WTC11 (cell line): ENCODE results near the gene MAML3. TPM values are rescaled to one million over a fixed set of nuclear protein-coding genes. Genes with fewer than 3 reads are reported as not detected.

Experiments
- ATAC-seq: fragments of 200-7000 bp; cut with Tn5 transposase; 2 replicates; pipeline ENCODE4 v1.10.0; 2021; ENCODE audit warnings: mild to moderate bottlenecking, moderate library complexity
- CTCF ChIA-PET: fragments of 300-600 bp; sonication (Branson Sonifier 250); formaldehyde crosslinking; loops from one replicate; lab custom pipeline; 2021; ENCODE audit warnings: antibody characterized with exemption; lab: Charles Lee
- POLR2A ChIA-PET: fragments of 350-600 bp; sonication (Branson Sonifier 250); formaldehyde crosslinking; loops from one replicate; lab custom pipeline; 2021; ENCODE audit warnings: antibody characterized with exemption; lab: Charles Lee
- DNase-seq: peaks from one replicate; pipeline ENCODE4 v3.0.0; 2021; ENCODE audit warnings: low spot score
- H3K27ac Mint-ChIP-seq: 2 replicates; pipeline ENCODE4 v1.8.0; 2021; ENCODE audit warnings: mixed read lengths
- H3K27me3 Mint-ChIP-seq: 2 replicates; pipeline ENCODE4 v1.8.0; 2021; ENCODE audit warnings: low read depth, mild to moderate bottlenecking, moderate library complexity, mixed read lengths
- H3K36me3 Mint-ChIP-seq: 2 replicates; pipeline ENCODE4 v1.8.0; 2021; ENCODE audit warnings: mixed read lengths
- H3K4me1 Mint-ChIP-seq: 2 replicates; pipeline ENCODE4 v1.8.0; 2022; ENCODE audit warnings: mixed read lengths
- H3K4me3 Mint-ChIP-seq: 2 replicates; pipeline ENCODE4 v1.8.0; 2021; ENCODE audit warnings: mild to moderate bottlenecking, moderate library complexity, mixed read lengths
- H3K9me3 Mint-ChIP-seq: 2 replicates; pipeline ENCODE4 v1.8.0; 2021; ENCODE audit warnings: mixed read lengths
- ETV6 ChIP-seq: sonication (generic); formaldehyde crosslinking; IDR thresholded peaks from 2 replicates; pipeline ENCODE4 v1.8.1; 2022; ENCODE audit warnings: mild to moderate bottlenecking, missing genetic modification reagents
- FOXJ3 ChIP-seq: sonication (generic); formaldehyde crosslinking; IDR thresholded peaks from 2 replicates; pipeline ENCODE4 v1.9.0; 2021; ENCODE audit warnings: missing genetic modification reagents, mild to moderate bottlenecking, borderline replicate concordance
- JUN ChIP-seq: sonication (generic); formaldehyde crosslinking; IDR thresholded peaks from 2 replicates; pipeline ENCODE4 v1.8.0; 2023; ENCODE audit warnings: mild to moderate bottlenecking, missing genetic modification reagents
- KAT7 ChIP-seq: sonication (generic); formaldehyde crosslinking; IDR thresholded peaks from 2 replicates; pipeline ENCODE4 v1.8.1; 2023; ENCODE audit warnings: missing genetic modification reagents, mild to moderate bottlenecking, borderline replicate concordance
- NFE2L1 ChIP-seq: sonication (generic); formaldehyde crosslinking; IDR thresholded peaks from 2 replicates; pipeline ENCODE4 v1.8.1; 2023; ENCODE audit warnings: missing genetic modification reagents
- SP1 ChIP-seq: sonication (generic); formaldehyde crosslinking; conservative IDR thresholded peaks from 2 replicates; pipeline ENCODE4 v1.8.1; 2022; ENCODE audit warnings: missing genetic modification reagents
- ZBTB21 ChIP-seq: sonication (generic); formaldehyde crosslinking; IDR thresholded peaks from 2 replicates; pipeline ENCODE4 v1.8.1; 2023; ENCODE audit warnings: mild to moderate bottlenecking, missing genetic modification reagents, borderline replicate concordance
- ZNF121 ChIP-seq: sonication (generic); formaldehyde crosslinking; IDR thresholded peaks from 2 replicates; pipeline ENCODE4 v1.8.0; 2023; ENCODE audit warnings: missing genetic modification reagents
- ZNF232 ChIP-seq: sonication (generic); formaldehyde crosslinking; IDR thresholded peaks from 2 replicates; pipeline ENCODE4 v1.8.0; 2022; ENCODE audit warnings: mild to moderate bottlenecking, missing genetic modification reagents
- ZNF317 ChIP-seq: sonication (generic); formaldehyde crosslinking; IDR thresholded peaks from 2 replicates; pipeline ENCODE4 v1.8.1; 2023; ENCODE audit warnings: low read depth, mild to moderate bottlenecking, moderate library complexity, missing genetic modification reagents, borderline replicate concordance
- ZNF416 ChIP-seq: fragments of 250-450 bp; sonication (Bioruptor Pico); IDR thresholded peaks from 2 replicates; pipeline ENCODE4 v1.9.0; 2021; ENCODE audit warnings: mild to moderate bottlenecking, inconsistent platforms
- ZNF423 ChIP-seq: fragments of 250-450 bp; sonication (Bioruptor Pico); IDR thresholded peaks from 2 replicates; pipeline ENCODE4 v2.1.2; 2022; ENCODE audit warnings: mild to moderate bottlenecking, moderate library complexity
- total RNA-seq: library from RNA; stranded (reverse); gene quantifications from 3 replicates; pipeline ENCODE4 v1.2.3, GENCODE V29; 2021
- TF ChIP-seq, protein P1 (sequence below): fragments of 250-450 bp; sonication (Bioruptor Pico); conservative IDR thresholded peaks from 2 replicates; pipeline ENCODE4 v1.9.0; 2021; ENCODE audit warnings: mild to moderate bottlenecking
- TF ChIP-seq, protein P2 (sequence below): sonication (generic); formaldehyde crosslinking; IDR thresholded peaks from 2 replicates; pipeline ENCODE4 v1.8.1; 2023; ENCODE audit warnings: mild to moderate bottlenecking, missing genetic modification reagents, moderate library complexity
- TF ChIP-seq, protein P3 (sequence below): sonication (generic); formaldehyde crosslinking; IDR thresholded peaks from 2 replicates; pipeline ENCODE4 v1.8.0; 2022; ENCODE audit warnings: missing genetic modification reagents
- TF ChIP-seq, protein P4 (sequence below): fragments of 250-450 bp; sonication (Bioruptor Pico); IDR thresholded peaks from 2 replicates; pipeline ENCODE4 v1.8.0; 2021; ENCODE audit warnings: mild to moderate bottlenecking
- TF ChIP-seq, protein P5 (sequence below): fragments of 250-450 bp; sonication (Bioruptor Pico); IDR thresholded peaks from 2 replicates; pipeline ENCODE4 v2.1.2; 2022; ENCODE audit warnings: mild to moderate bottlenecking, moderate library complexity
- TF ChIP-seq, protein P6 (sequence below): sonication (generic); formaldehyde crosslinking; IDR thresholded peaks from 2 replicates; pipeline ENCODE4 v1.8.1; 2023; ENCODE audit warnings: mild to moderate bottlenecking, missing genetic modification reagents

The MAML3 gene
- total RNA-seq, 1 experiment from 2014 or later = 7.4 TPM

DNA sequence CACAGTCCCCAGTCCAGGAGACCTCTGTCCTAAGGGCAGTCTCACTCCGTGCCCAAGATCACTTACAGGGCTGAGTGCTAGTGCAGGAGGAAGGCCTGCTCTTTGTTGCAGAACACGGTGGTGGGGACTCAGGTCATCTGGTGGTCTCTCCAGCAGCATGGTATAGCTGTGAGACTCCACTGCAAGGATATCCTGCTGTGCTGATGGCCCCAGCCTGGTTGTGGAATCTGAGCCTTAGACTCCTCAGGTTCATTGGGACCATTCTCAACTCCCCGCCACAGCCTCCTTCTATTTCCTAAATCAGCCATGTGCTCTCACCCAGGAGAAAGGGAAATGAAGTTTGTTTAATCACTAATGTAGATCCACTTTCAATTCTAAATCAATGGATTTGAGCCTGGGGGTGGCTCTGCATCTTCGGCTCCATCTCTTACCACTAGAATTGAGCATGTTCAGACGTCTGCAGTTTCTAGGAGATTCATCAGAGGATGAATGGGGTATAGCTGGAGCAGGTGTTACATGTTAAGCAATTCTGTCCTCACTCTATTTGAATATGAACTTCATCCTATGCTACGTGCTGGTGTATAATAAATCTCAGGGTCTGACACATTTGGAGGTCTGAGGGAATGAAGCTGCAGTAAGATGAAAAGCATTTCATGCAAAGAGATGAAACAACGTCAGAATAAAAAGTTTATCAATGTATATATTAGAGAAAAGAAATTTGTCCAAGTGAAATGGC is 299.1 kb downstream of the MAML3 start:
- DNase-seq = no peak
- ATAC-seq = no peak
- no peak overlapping the region for H3K4me3 Mint-ChIP-seq
- TF ChIP-seq ZNF121 (CRISPR knock-in tag) = no peak
- TF ChIP-seq ZBTB21 = no peak
- TF ChIP-seq ZNF317 (CRISPR knock-in tag) = peak; percentile 46; the same call in 1 of the 2 replicates
- no peak for TF ChIP-seq JUN (CRISPR knock-in tag)
- TF ChIP-seq, protein P1, sequence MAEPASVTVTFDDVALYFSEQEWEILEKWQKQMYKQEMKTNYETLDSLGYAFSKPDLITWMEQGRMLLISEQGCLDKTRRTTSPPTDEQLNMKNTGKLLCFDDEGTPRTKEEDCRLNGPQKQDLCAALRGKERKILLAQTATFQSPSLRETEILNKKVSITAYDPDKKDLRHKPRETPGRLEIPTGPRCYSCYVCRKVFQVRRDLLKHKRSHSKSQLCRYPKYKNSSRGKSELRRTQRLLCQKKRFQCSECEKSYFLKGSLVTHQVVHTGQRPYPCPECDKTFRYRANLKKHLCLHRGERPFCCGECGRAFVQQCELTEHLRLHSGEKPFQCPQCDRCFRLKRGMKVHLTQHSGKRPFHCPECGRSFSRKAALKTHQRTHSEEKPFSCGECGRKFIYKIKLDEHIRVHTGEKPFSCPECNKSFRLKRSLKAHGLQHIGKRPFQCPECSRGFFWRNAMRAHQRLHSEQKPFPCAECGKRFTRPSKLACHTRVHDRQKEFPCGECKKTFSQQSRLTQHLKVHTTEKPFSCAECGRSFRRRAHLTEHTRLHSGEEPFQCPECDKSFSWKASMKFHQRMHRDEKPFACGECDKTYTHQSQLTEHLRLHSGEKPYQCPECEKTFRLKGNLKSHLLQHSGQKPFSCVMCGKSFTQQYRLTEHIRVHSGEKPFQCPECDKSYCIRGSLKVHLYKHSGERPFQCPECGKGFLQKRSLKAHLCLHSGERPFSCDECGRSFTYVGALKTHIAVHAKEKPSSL (CRISPR knock-in tag) = no peak
- TF ChIP-seq, protein P2, sequence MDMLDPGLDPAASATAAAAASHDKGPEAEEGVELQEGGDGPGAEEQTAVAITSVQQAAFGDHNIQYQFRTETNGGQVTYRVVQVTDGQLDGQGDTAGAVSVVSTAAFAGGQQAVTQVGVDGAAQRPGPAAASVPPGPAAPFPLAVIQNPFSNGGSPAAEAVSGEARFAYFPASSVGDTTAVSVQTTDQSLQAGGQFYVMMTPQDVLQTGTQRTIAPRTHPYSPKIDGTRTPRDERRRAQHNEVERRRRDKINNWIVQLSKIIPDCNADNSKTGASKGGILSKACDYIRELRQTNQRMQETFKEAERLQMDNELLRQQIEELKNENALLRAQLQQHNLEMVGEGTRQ (CRISPR knock-in tag) = no peak
- no peaks in the 10 kb centered on the region for H3K9me3 Mint-ChIP-seq
- ChIA-PET POLR2A (no interaction called here), CTCF (no interaction called here)
- peaks cover 91% of the 10 kb centered on the region for H3K4me1 Mint-ChIP-seq
- no peaks in the 10 kb centered on the region for H3K27me3 Mint-ChIP-seq
- H3K36me3 Mint-ChIP-seq = no peaks in the 10 kb centered on the region
- H3K27ac Mint-ChIP-seq = peak overlapping the region; percentile 37

DNA sequence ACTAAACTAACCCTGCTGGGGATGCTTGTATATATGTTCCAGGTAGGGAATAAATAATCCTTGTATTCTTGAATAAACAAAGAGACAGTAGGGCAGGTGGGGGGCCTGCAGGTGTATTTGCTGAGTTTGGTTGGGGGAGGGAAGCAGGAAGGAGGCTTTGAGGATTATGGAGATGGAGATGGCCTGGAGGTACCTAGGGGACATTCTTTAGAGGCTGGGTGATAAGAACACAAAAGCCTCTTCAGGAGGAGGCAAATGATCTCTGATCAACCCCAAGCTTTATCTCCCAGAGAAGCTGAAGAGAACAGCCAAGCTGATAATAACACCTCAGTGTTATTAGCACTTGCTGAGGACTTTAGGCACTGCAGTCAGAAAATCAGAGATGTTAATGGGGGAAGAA is 300.7 kb downstream of the MAML3 start:
- Mint-ChIP-seq H3K4me1 (peaks cover 94% of the 10 kb centered on the region), H3K9me3 (no peaks in the 10 kb centered on the region)
- ATAC-seq = peak; percentile 86

More for the DNA sequence above, 300.7 kb downstream of the MAML3 start:
- no peak overlapping the region; the same call in 1 of the 2 replicates for H3K4me3 Mint-ChIP-seq
- ChIA-PET CTCF (interaction anchor here (0.8 to 1.1 kb wide), 5 partner anchors 23 to 196 kb away, joined by 3 to 5 read pairs (median 4); no protein-coding TSS in a partner anchor), POLR2A (interaction anchor here (0.6 kb wide), 1 partner anchor 52 kb away, joined by 3 read pairs; no protein-coding TSS in a partner anchor)
- H3K27ac Mint-ChIP-seq = peak overlapping the region; percentile 95
- H3K27me3 Mint-ChIP-seq = no peaks in the 10 kb centered on the region
- no peaks in the 10 kb centered on the region for H3K36me3 Mint-ChIP-seq
- peak; percentile 28 for DNase-seq
- TF ChIP-seq, protein P3, sequence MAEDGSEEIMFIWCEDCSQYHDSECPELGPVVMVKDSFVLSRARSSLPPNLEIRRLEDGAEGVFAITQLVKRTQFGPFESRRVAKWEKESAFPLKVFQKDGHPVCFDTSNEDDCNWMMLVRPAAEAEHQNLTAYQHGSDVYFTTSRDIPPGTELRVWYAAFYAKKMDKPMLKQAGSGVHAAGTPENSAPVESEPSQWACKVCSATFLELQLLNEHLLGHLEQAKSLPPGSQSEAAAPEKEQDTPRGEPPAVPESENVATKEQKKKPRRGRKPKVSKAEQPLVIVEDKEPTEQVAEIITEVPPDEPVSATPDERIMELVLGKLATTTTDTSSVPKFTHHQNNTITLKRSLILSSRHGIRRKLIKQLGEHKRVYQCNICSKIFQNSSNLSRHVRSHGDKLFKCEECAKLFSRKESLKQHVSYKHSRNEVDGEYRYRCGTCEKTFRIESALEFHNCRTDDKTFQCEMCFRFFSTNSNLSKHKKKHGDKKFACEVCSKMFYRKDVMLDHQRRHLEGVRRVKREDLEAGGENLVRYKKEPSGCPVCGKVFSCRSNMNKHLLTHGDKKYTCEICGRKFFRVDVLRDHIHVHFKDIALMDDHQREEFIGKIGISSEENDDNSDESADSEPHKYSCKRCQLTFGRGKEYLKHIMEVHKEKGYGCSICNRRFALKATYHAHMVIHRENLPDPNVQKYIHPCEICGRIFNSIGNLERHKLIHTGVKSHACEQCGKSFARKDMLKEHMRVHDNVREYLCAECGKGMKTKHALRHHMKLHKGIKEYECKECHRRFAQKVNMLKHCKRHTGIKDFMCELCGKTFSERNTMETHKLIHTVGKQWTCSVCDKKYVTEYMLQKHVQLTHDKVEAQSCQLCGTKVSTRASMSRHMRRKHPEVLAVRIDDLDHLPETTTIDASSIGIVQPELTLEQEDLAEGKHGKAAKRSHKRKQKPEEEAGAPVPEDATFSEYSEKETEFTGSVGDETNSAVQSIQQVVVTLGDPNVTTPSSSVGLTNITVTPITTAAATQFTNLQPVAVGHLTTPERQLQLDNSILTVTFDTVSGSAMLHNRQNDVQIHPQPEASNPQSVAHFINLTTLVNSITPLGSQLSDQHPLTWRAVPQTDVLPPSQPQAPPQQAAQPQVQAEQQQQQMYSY = no peak
- TF ChIP-seq NFE2L1 (CRISPR knock-in tag) (peak; percentile 38; the same call in 1 of the 2 replicates), SP1 (peak; percentile 42; the same call in 1 of the 2 replicates), ZNF232 (CRISPR knock-in tag) (no peak), ZNF416 (no peak), FOXJ3 (CRISPR knock-in tag) (peak; percentile 36; the same call in 1 of the 2 replicates), ETV6 (CRISPR knock-in tag) (no peak), KAT7 (no peak), ZNF423 (CRISPR knock-in tag) (peak; percentile 26)
- TF ChIP-seq, protein P4, sequence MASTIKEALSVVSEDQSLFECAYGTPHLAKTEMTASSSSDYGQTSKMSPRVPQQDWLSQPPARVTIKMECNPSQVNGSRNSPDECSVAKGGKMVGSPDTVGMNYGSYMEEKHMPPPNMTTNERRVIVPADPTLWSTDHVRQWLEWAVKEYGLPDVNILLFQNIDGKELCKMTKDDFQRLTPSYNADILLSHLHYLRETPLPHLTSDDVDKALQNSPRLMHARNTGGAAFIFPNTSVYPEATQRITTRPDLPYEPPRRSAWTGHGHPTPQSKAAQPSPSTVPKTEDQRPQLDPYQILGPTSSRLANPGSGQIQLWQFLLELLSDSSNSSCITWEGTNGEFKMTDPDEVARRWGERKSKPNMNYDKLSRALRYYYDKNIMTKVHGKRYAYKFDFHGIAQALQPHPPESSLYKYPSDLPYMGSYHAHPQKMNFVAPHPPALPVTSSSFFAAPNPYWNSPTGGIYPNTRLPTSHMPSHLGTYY (CRISPR knock-in tag) = no peak
- TF ChIP-seq, protein P5, sequence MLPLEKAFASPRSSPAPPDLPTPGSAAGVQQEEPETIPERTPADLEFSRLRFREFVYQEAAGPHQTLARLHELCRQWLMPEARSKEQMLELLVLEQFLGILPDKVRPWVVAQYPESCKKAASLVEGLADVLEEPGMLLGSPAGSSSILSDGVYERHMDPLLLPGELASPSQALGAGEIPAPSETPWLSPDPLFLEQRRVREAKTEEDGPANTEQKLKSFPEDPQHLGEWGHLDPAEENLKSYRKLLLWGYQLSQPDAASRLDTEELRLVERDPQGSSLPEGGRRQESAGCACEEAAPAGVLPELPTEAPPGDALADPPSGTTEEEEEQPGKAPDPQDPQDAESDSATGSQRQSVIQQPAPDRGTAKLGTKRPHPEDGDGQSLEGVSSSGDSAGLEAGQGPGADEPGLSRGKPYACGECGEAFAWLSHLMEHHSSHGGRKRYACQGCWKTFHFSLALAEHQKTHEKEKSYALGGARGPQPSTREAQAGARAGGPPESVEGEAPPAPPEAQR (CRISPR knock-in tag) = 0 out of 2 replicates have a peak, but pooled peaks have one; percentile 49
- TF ChIP-seq, protein P2 (CRISPR knock-in tag) = 0 out of 2 replicates have a peak, but pooled peaks have one; percentile 12
- TF ChIP-seq, protein P6, sequence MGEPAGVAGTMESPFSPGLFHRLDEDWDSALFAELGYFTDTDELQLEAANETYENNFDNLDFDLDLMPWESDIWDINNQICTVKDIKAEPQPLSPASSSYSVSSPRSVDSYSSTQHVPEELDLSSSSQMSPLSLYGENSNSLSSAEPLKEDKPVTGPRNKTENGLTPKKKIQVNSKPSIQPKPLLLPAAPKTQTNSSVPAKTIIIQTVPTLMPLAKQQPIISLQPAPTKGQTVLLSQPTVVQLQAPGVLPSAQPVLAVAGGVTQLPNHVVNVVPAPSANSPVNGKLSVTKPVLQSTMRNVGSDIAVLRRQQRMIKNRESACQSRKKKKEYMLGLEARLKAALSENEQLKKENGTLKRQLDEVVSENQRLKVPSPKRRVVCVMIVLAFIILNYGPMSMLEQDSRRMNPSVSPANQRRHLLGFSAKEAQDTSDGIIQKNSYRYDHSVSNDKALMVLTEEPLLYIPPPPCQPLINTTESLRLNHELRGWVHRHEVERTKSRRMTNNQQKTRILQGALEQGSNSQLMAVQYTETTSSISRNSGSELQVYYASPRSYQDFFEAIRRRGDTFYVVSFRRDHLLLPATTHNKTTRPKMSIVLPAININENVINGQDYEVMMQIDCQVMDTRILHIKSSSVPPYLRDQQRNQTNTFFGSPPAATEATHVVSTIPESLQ (CRISPR knock-in tag) = no peak
- TF ChIP-seq, all 79 proteins: peak for 6
